Bladder microvascular endothelial cell (primary cell): ENCODE results near the gene CCDC186. TPM values are rescaled to one million over a fixed set of nuclear protein-coding genes. Genes with fewer than 3 reads are reported as not detected.

Experiments used
- total RNA-seq: library from RNA; depleted of rRNA; stranded (reverse); fragments of >200 nt; gene quantifications from 2 replicates; pipeline ENCODE4 v1.2.3, GENCODE V29; 2014

The CCDC186 gene
- total RNA-seq: 11.0 and 26.1 TPM in 2 replicates

GRCh38 chr10:114173921-114174694 is at the start of gene CCDC186:
CCDC186 (minus strand) TSS chr10:114174203; CDS start chr10:114163268, 10,935 bp downstream.

DNA sequence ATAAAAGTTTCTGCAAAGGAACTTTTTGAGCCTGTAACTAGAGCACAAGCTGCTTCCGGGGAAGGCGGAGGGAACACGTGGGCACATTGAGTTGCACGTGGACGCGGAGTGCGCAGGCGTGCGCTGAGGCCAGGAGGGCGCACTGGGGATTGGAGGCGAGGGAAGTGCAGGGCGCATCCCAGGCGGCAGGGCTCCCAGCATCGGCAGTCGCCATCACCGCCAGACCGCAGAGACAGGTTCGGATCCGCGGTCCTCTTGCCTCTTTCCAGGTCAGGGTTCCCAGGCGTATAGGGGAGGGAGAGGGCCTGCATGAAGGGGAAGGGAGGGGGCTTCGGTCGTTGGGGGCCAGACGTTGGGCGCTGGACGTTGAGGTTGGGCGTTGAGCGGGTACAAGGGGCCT is 5.1 kb upstream of the CCDC186 start, which contains the start of gene TDRD1:
Gene TDRD1, plus strand, starts transcription at position 206 of the 400 bp plus-strand sequence. CDS start 8,479 bp downstream, outside the sequence.

Other genes starting within 250 kb of the CCDC186 start
- 0.32 and 47.8 TPM in 2 replicates for gene ADRB1, start 130.3 kb downstream of the CCDC186 start, total RNA-seq
- gene TDRD1, start 5.2 kb upstream of the CCDC186 start, total RNA-seq: not detected in 2 replicates
- not detected in 2 replicates for gene VWA2, start 65.1 kb upstream of the CCDC186 start, total RNA-seq
- 6.5 and 6.9 TPM in 2 replicates for gene AFAP1L2, start 230.3 kb upstream of the CCDC186 start, total RNA-seq